ENCODE measurements around the gene LMCD1. TPM values are rescaled to one million over a fixed set of nuclear protein-coding genes. Genes with fewer than 3 reads are reported as not detected.

Gene LMCD1
- polyA plus RNA-seq, 1 donor, result 26.4 TPM

- no peak for DNase-seq
Measured at GRCh38 chr3:8619548-8619947, 117.9 kb downstream of the LMCD1 start.

GRCh38 chr3:8621141-8621540 is 119.5 kb downstream of the LMCD1 start:
- no peak for DNase-seq

- DNase-seq, result no peak
Measured at GRCh38 chr3:8621872-8622271, 120.2 kb downstream of the LMCD1 start.

GRCh38 chr3:8622873-8623691 is 121.5 kb downstream of the LMCD1 start:
- peak; percentile 78 for DNase-seq

GRCh38 chr3:8623741-8624140 is 122.1 kb downstream of the LMCD1 start:
- DNase-seq, result no peak

Other genes starting within 250 kb of the LMCD1 start
- gene SSUH2, start 143.0 kb downstream of the LMCD1 start, polyA plus RNA-seq (ENCODE audit: insufficient read length), result 4.9 TPM
- gene CAV3, start 232.0 kb downstream of the LMCD1 start, polyA plus RNA-seq (ENCODE audit: insufficient read length), result 0.48 TPM